ENCODE measurements around the gene UVRAG. TPM values are rescaled to one million over a fixed set of nuclear protein-coding genes. Genes with fewer than 3 reads are reported as not detected.

The UVRAG gene
- total RNA-seq, 1 experiment from 2014 or later, result 31.3 TPM

DNA sequence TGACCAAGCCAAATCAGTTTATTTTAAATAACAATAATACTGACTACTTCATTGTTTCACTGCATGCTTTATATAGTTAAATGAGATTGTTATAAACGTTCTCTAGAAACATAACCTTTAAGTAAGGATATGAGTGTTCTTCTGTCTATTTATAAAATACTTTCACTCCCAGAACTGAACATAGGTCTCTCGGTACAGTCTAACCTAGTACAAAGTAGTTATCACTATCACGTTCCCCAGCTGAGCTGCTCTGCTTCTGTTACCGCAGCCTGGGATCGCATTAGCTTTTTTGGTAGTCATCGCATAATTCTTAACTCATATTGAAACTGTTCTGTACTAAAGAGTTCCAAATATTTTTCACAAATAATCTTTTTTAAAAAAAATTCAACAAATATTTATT is 247.7 kb downstream of the UVRAG start:
- Histone ChIP-seq H3K27me3 (replicated peaks; ENCODE audit: control insufficient read depth, insufficient read depth, low read length) (no peaks in the 10 kb centered on the region), H3K9me3 (no peaks in the 10 kb centered on the region), H3K36me3 (ENCODE audit: control insufficient read depth, insufficient read depth, low read length) (peaks cover 1% of the 10 kb centered on the region; the same call in 1 of the 2 replicates), H3K4me3 (ENCODE audit: low read depth, low read length) (no peak overlapping the region), H3K4me1 (no peaks in the 10 kb centered on the region)
- ChIA-PET POLR2A (no interaction called here), CTCF (no interaction called here)
- Mint-ChIP-seq H3K27me3 (ENCODE audit: insufficient read depth, unreplicated experiment) (no peaks in the 10 kb centered on the region), H3K9me3 (ENCODE audit: unreplicated experiment) (no peaks in the 10 kb centered on the region), H3K4me3 (ENCODE audit: unreplicated experiment) (no peak overlapping the region), H3K27ac (ENCODE audit: unreplicated experiment) (no peak overlapping the region), H3K36me3 (ENCODE audit: insufficient read depth, unreplicated experiment) (peaks cover 17% of the 10 kb centered on the region), H3K4me1 (ENCODE audit: low read depth, unreplicated experiment) (no peaks in the 10 kb centered on the region)
- no peak for DNase-seq
- no TSS peak for BruUV-seq (replicated peaks)
- TF ChIP-seq, protein P1, sequence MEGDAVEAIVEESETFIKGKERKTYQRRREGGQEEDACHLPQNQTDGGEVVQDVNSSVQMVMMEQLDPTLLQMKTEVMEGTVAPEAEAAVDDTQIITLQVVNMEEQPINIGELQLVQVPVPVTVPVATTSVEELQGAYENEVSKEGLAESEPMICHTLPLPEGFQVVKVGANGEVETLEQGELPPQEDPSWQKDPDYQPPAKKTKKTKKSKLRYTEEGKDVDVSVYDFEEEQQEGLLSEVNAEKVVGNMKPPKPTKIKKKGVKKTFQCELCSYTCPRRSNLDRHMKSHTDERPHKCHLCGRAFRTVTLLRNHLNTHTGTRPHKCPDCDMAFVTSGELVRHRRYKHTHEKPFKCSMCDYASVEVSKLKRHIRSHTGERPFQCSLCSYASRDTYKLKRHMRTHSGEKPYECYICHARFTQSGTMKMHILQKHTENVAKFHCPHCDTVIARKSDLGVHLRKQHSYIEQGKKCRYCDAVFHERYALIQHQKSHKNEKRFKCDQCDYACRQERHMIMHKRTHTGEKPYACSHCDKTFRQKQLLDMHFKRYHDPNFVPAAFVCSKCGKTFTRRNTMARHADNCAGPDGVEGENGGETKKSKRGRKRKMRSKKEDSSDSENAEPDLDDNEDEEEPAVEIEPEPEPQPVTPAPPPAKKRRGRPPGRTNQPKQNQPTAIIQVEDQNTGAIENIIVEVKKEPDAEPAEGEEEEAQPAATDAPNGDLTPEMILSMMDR (IDR thresholded peaks at IDR 0.05; ENCODE audit: insufficient read depth in 1 of 2, low read depth in 1 of 2, low read length in 1 of 2, severe bottlenecking in 1 of 2, unreplicated experiment in 1 of 2), result no peak
- intact Hi-C loops (cut with micrococcal nuclease; ENCODE audit: unreplicated experiment), result no loop called here

DNA sequence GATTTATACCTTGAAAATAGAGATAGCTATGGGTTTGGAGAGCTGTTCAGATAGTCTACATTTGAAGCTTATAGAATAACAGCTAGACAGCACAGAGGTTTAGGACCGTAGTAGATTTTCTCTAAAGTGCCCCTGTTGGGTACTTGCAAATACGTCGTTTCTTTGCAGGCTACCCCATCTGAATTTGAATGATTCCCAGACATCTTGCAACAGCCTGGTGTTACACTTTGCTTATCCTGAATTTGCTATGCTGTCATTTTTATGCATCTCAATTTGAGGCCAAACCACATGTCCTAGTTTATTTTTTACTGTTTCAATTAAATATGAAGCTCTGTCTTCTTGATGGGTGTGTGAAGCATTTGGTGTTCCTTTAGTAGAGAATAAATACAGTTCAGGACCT is 249.2 kb downstream of the UVRAG start:
- Histone ChIP-seq H3K4me3 (ENCODE audit: low read depth, low read length) (no peak overlapping the region), H3K4me1 (no peaks in the 10 kb centered on the region), H3K36me3 (ENCODE audit: control insufficient read depth, insufficient read depth, low read length) (peaks cover 1% of the 10 kb centered on the region; the same call in 1 of the 2 replicates), H3K9me3 (no peaks in the 10 kb centered on the region), H3K27me3 (replicated peaks; ENCODE audit: control insufficient read depth, insufficient read depth, low read length) (no peaks in the 10 kb centered on the region)
- BruUV-seq (replicated peaks), result no TSS peak
- Mint-ChIP-seq H3K36me3 (ENCODE audit: insufficient read depth, unreplicated experiment) (peaks cover 17% of the 10 kb centered on the region), H3K27ac (ENCODE audit: unreplicated experiment) (no peak overlapping the region), H3K4me1 (ENCODE audit: low read depth, unreplicated experiment) (no peaks in the 10 kb centered on the region), H3K9me3 (ENCODE audit: unreplicated experiment) (no peaks in the 10 kb centered on the region), H3K4me3 (ENCODE audit: unreplicated experiment) (no peak overlapping the region), H3K27me3 (ENCODE audit: insufficient read depth, unreplicated experiment) (no peaks in the 10 kb centered on the region)
- POLR2A ChIA-PET, result no interaction called here
- CTCF ChIA-PET, result interaction anchor here (0.7 to 0.8 kb wide), 2 partner anchors 12 to 613 kb away, joined by 3 read pairs; no protein-coding TSS in a partner anchor
- DNase-seq, result no peak
- intact Hi-C loops (cut with micrococcal nuclease; ENCODE audit: unreplicated experiment), result no loop called here
- TF ChIP-seq, protein P1 (IDR thresholded peaks at IDR 0.05; ENCODE audit: insufficient read depth in 1 of 2, low read depth in 1 of 2, low read length in 1 of 2, severe bottlenecking in 1 of 2, unreplicated experiment in 1 of 2), result no peak

DNA sequence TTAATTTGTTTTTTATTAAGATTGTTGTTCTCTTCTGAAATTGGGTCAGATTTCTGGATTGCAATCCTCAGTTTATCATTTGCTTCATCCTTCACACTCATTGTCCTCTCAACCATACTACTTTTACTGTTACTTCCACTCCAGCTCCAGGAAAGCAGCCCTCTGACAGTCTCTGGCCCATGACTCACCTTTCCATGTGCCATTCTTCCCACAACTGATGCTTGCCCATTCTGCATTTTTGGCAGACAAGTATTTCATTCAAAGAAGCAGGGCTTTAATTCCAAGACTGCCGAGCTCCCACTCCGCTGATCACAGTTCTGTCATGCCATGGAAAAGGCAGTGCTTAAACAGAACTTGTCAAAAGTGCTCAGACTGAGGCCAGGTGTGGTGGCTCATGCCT is 252.1 kb downstream of the UVRAG start:
- POLR2A ChIA-PET, result no interaction called here
- Mint-ChIP-seq H3K4me1 (ENCODE audit: low read depth, unreplicated experiment) (no peaks in the 10 kb centered on the region), H3K4me3 (ENCODE audit: unreplicated experiment) (no peak overlapping the region)

More for the DNA sequence above, 252.1 kb downstream of the UVRAG start:
- Histone ChIP-seq H3K27me3 (replicated peaks; ENCODE audit: control insufficient read depth, insufficient read depth, low read length) (no peaks in the 10 kb centered on the region), H3K4me1 (no peaks in the 10 kb centered on the region), H3K4me3 (ENCODE audit: low read depth, low read length) (no peak overlapping the region), H3K9me3 (no peaks in the 10 kb centered on the region), H3K36me3 (ENCODE audit: control insufficient read depth, insufficient read depth, low read length) (peaks cover 1% of the 10 kb centered on the region; the same call in 1 of the 2 replicates)
- CTCF ChIA-PET, result no interaction called here
- DNase-seq, result no peak
- TF ChIP-seq, protein P1 (IDR thresholded peaks at IDR 0.05; ENCODE audit: insufficient read depth in 1 of 2, low read depth in 1 of 2, low read length in 1 of 2, severe bottlenecking in 1 of 2, unreplicated experiment in 1 of 2), result no peak
- no peaks in the 10 kb centered on the region for H3K9me3 Mint-ChIP-seq (ENCODE audit: unreplicated experiment)
- no peaks in the 10 kb centered on the region for H3K27me3 Mint-ChIP-seq (ENCODE audit: insufficient read depth, unreplicated experiment)
- no TSS peak for BruUV-seq (replicated peaks)
- H3K36me3 Mint-ChIP-seq (ENCODE audit: insufficient read depth, unreplicated experiment), result peaks cover 13% of the 10 kb centered on the region
- H3K27ac Mint-ChIP-seq (ENCODE audit: unreplicated experiment), result no peak overlapping the region
- intact Hi-C loops (cut with micrococcal nuclease; ENCODE audit: unreplicated experiment), result no loop called here

Measured in Caco-2 (cell line).